ENCODE measurements around the gene CAMK2A. TPM values are rescaled to one million over a fixed set of nuclear protein-coding genes. Genes with fewer than 3 reads are reported as not detected.

The CAMK2A gene
- total RNA-seq, 1 donor from 2014 or later: 1.2 TPM

GRCh38 chr5:150278046-150278730 lies 11.4 kb downstream of the CAMK2A start:
- Histone ChIP-seq H2AFZ (ENCODE audit: low read depth, low read length) (no peak overlapping the region), H3K27me3 (ENCODE audit: insufficient read depth, low read length) (no peaks in the 10 kb centered on the region), H3K9ac (ENCODE audit: low read length) (no peak overlapping the region), H3K9me3 (ENCODE audit: insufficient read depth, low read depth, low read length) (no peaks in the 10 kb centered on the region), H3K4me3 (ENCODE audit: insufficient read depth, low read depth, low read length) (no peak overlapping the region), H4K20me1 (ENCODE audit: insufficient read depth, low read length) (no peaks in the 10 kb centered on the region), H3K36me3 (ENCODE audit: insufficient read depth, low read length) (no peaks in the 10 kb centered on the region), H3K27ac (ENCODE audit: low read depth, low read length) (no peak overlapping the region), H3K4me1 (ENCODE audit: insufficient read depth, low read length) (peaks cover 16% of the 10 kb centered on the region), H3K4me2 (ENCODE audit: low read length) (peak overlapping the region; percentile 16), H3K79me2 (ENCODE audit: insufficient read depth, low read length) (no peaks in the 10 kb centered on the region)
- DNase-seq (ENCODE audit: low read depth) (peak; percentile 22), FAIRE-seq (no peak)
- Mint-ChIP-seq H3K27ac (ENCODE audit: unreplicated experiment) (peak overlapping the region; percentile 88), H3K4me3 (ENCODE audit: unreplicated experiment) (no peak overlapping the region), H3K27me3 (ENCODE audit: low read depth, unreplicated experiment) (peaks cover 6% of the 10 kb centered on the region), H3K9me3 (ENCODE audit: unreplicated experiment) (peaks cover under 1% of the 10 kb centered on the region), H3K36me3 (ENCODE audit: low read depth, unreplicated experiment) (peaks cover under 1% of the 10 kb centered on the region), H3K4me1 (ENCODE audit: low read depth, unreplicated experiment) (peaks cover 32% of the 10 kb centered on the region)
- TF ChIP-seq EZH2 (IDR thresholded peaks at IDR 0.05; ENCODE audit: insufficient read depth, low read length): no peak
- no peak for TF ChIP-seq CTCF (IDR thresholded peaks at IDR 0.05; ENCODE audit: insufficient read depth, low read depth, low read length)

GRCh38 chr5:150277043-150277442 lies 12.5 kb downstream of the CAMK2A start:
- Histone ChIP-seq H3K4me1 (ENCODE audit: insufficient read depth, low read length) (peaks cover 16% of the 10 kb centered on the region), H4K20me1 (ENCODE audit: insufficient read depth, low read length) (no peaks in the 10 kb centered on the region), H3K9me3 (ENCODE audit: insufficient read depth, low read depth, low read length) (no peaks in the 10 kb centered on the region), H3K36me3 (ENCODE audit: insufficient read depth, low read length) (no peaks in the 10 kb centered on the region), H2AFZ (ENCODE audit: low read depth, low read length) (no peak overlapping the region), H3K79me2 (ENCODE audit: insufficient read depth, low read length) (no peaks in the 10 kb centered on the region), H3K4me2 (ENCODE audit: low read length) (no peak overlapping the region), H3K9ac (ENCODE audit: low read length) (no peak overlapping the region), H3K4me3 (ENCODE audit: insufficient read depth, low read depth, low read length) (no peak overlapping the region), H3K27me3 (ENCODE audit: insufficient read depth, low read length) (no peaks in the 10 kb centered on the region), H3K27ac (ENCODE audit: low read depth, low read length) (no peak overlapping the region)
- FAIRE-seq: no peak
- no peak for TF ChIP-seq CTCF (IDR thresholded peaks at IDR 0.05; ENCODE audit: insufficient read depth, low read depth, low read length)
- no peak for TF ChIP-seq EZH2 (IDR thresholded peaks at IDR 0.05; ENCODE audit: insufficient read depth, low read length)
- Mint-ChIP-seq H3K4me1 (ENCODE audit: low read depth, unreplicated experiment) (peaks cover 29% of the 10 kb centered on the region), H3K4me3 (ENCODE audit: unreplicated experiment) (no peak overlapping the region), H3K9me3 (ENCODE audit: unreplicated experiment) (no peaks in the 10 kb centered on the region), H3K27me3 (ENCODE audit: low read depth, unreplicated experiment) (no peaks in the 10 kb centered on the region), H3K27ac (ENCODE audit: unreplicated experiment) (no peak overlapping the region), H3K36me3 (ENCODE audit: low read depth, unreplicated experiment) (no peaks in the 10 kb centered on the region)
- no peak for DNase-seq (ENCODE audit: low read depth)

GRCh38 chr5:150274811-150275210 lies 14.8 kb downstream of the CAMK2A start:
- H3K4me1 Mint-ChIP-seq (ENCODE audit: low read depth, unreplicated experiment): peaks cover 24% of the 10 kb centered on the region
- Histone ChIP-seq H3K27ac (ENCODE audit: low read depth, low read length) (no peak overlapping the region), H3K9me3 (ENCODE audit: insufficient read depth, low read depth, low read length) (no peaks in the 10 kb centered on the region), H3K27me3 (ENCODE audit: insufficient read depth, low read length) (no peaks in the 10 kb centered on the region), H3K4me2 (ENCODE audit: low read length) (no peak overlapping the region), H2AFZ (ENCODE audit: low read depth, low read length) (no peak overlapping the region), H3K36me3 (ENCODE audit: insufficient read depth, low read length) (no peaks in the 10 kb centered on the region), H3K4me3 (ENCODE audit: insufficient read depth, low read depth, low read length) (no peak overlapping the region), H3K79me2 (ENCODE audit: insufficient read depth, low read length) (no peaks in the 10 kb centered on the region), H3K9ac (ENCODE audit: low read length) (no peak overlapping the region), H3K4me1 (ENCODE audit: insufficient read depth, low read length) (peaks cover 16% of the 10 kb centered on the region), H4K20me1 (ENCODE audit: insufficient read depth, low read length) (no peaks in the 10 kb centered on the region)
- no peak for FAIRE-seq
- no peaks in the 10 kb centered on the region for H3K36me3 Mint-ChIP-seq (ENCODE audit: low read depth, unreplicated experiment)
- H3K9me3 Mint-ChIP-seq (ENCODE audit: unreplicated experiment): no peaks in the 10 kb centered on the region
- TF ChIP-seq CTCF (IDR thresholded peaks at IDR 0.05; ENCODE audit: insufficient read depth, low read depth, low read length) (no peak), EZH2 (IDR thresholded peaks at IDR 0.05; ENCODE audit: insufficient read depth, low read length) (no peak)
- no peak overlapping the region for H3K27ac Mint-ChIP-seq (ENCODE audit: unreplicated experiment)
- H3K4me3 Mint-ChIP-seq (ENCODE audit: unreplicated experiment): no peak overlapping the region
- no peak for DNase-seq (ENCODE audit: low read depth)
- peaks cover 5% of the 10 kb centered on the region for H3K27me3 Mint-ChIP-seq (ENCODE audit: low read depth, unreplicated experiment)
